Measurements from ENCODE around the gene PCDHB12. TPM values are rescaled to one million over a fixed set of nuclear protein-coding genes. Genes with fewer than 3 reads are reported as not detected.

PCDHB12 gene
- total and polyA plus RNA-seq, 9 of the 15 experiments (the other 6 are each of a cell fraction or from before 2014, with no cell fraction given), result not detected

DNA sequence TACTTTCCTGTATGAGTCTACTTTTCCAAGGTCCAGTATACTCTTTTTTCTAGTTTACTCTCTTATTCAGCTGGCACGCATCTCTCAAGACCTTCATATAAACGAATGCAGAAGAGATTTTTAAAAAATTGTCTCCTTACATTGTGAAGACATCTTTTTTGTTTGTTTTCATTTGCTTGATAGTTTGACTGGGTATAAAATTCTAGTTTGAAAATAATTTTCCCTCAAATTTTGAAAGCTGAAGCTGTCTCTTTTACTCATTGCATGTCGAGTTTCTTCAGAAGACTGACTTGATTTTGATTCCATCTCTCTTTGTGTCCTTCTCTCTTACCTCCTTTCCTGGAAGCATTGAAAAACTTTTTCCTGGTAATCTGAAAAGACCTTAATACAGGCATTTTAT lies 12.2 kb upstream of the PCDHB12 start:
- WGBS (ENCODE audit: insufficient coverage, low coverage, missing lambda C conversion rate), result 0% methylated on average over 3 of the region's 3 CpGs
- CTCF ChIA-PET (ENCODE audit: low intra/inter-chr PET ratio), result no interaction called here

DNA sequence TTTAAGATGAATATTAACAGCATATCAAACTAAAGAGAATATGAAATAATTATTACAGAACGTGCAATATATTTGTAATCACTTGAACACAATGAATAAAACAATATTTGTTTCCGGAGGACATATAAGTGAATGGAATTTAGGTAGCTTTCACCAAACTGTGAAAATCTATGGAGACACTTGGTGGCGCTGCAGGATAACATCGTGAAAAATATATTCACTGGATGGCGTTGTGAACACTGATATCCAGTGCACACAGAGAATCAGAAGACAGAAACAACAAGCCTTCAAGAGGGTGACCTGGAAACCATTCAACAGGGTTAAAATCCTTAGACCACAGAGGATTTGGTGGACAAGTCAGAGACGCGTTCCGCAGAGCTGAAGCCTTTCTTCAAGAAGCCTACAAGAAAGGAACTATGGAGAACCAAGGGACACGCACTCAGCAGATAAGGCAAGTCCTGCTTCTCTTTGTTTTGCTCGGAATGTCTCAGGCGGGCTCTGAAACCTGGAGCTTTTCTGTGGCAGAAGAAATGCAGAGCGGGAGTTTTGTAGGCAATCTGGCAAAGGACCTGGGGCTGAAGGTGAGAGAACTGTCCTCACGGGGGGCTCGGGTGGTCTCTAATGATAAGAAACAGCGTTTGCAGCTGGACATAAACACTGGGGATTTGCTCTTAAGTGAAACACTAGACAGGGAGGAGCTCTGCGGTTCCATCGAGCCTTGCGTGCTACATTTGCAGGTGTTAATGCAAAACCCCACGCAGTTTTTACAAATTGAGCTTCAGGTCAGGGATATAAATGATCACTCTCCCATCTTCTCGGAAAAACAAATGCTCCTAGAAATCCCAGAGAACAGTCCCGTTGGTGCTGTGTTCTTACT lies 8.9 kb upstream of the PCDHB12 start, which contains the start of gene PCDHB11:
TSS of gene PCDHB11 (plus strand) at position 269 of the 877 bp plus-strand sequence. CDS start at position 417, 148 bp downstream.
- Histone ChIP-seq H3K9me3 (replicated peaks; ENCODE audit: control insufficient read depth, insufficient read depth, low read depth, low read length) (no peaks in the 10 kb centered on the region), H3K79me2 (ENCODE audit: control insufficient read depth, insufficient read depth, low read length) (no peaks in the 10 kb centered on the region), H3K9me1 (ENCODE audit: control insufficient read depth, insufficient read depth, low read length) (no peaks in the 10 kb centered on the region), H2AFZ (ENCODE audit: low read depth, low read length) (no peak within 1 kb of the TSS), H4K20me1 (replicated peaks; ENCODE audit: control insufficient read depth, insufficient read depth, low read length) (no peaks in the 10 kb centered on the region), H3K36me3 (ENCODE audit: control insufficient read depth, insufficient read depth, low read length) (no peaks in the 10 kb centered on the region), H3K27ac (ENCODE audit: extremely low read depth, low read depth, low read length) (no peak within 1 kb of the TSS), H3K27me3 (ENCODE audit: control insufficient read depth in 2 of 2, insufficient read depth in 2 of 2, low read length in 2 of 2) (no peaks in the 10 kb centered on the region), H3K4me1 (replicated peaks in 1 of 2; ENCODE audit: control insufficient read depth in 2 of 2, insufficient read depth in 2 of 2, low read length in 2 of 2) (no peaks in the 10 kb centered on the region), H3K4me3 (no peak within 1 kb of the TSS), H3K9ac (ENCODE audit: insufficient read depth in 1 of 2, low read depth in 2 of 2, low read length in 2 of 2) (no peak within 1 kb of the TSS), H3K4me2 (ENCODE audit: insufficient read depth, low read length) (no peak within 1 kb of the TSS)
- DNase-seq (ENCODE audit: extremely low read depth in 1 of 4, low spot score in 3 of 4), result peak in 1 of 4 experiments; percentile 4
- intact Hi-C loops (cut with micrococcal nuclease), result no loop called here
- no peak for FAIRE-seq
- in situ Hi-C loops (cut with MboI), result loop anchor here (25.0 kb wide), 1 partner anchor 938 kb away; no protein-coding TSS in a partner anchor
- no TSS peak for BruUV-seq (replicated peaks)
- ChIA-PET POLR2A (no interaction called here), CTCF (ENCODE audit: low intra/inter-chr PET ratio) (interaction anchor here (0.6 to 1.1 kb wide), 2 partner anchors 365 to 679 kb away, joined by 3 read pairs; partner anchors contain the start of gene PCDH1)
- TF ChIP-seq KAT7 (CRISPR knock-in tag; IDR thresholded peaks at IDR 0.05; ENCODE audit: borderline replicate concordance) (no peak), MTA1 (IDR thresholded peaks at IDR 0.05; ENCODE audit: borderline replicate concordance) (no peak), KDM5B (IDR thresholded peaks at IDR 0.05; ENCODE audit: insufficient replicate concordance, low read depth, low read length) (no peak), POLR2AphosphoS2 (IDR thresholded peaks at IDR 0.05; ENCODE audit: low read length) (no peak), HMG20B (CRISPR knock-in tag; IDR thresholded peaks at IDR 0.05) (no peak), MBD2 (IDR thresholded peaks at IDR 0.05; ENCODE audit: borderline replicate concordance, low read depth) (no peak)
- TF ChIP-seq, protein P1, sequence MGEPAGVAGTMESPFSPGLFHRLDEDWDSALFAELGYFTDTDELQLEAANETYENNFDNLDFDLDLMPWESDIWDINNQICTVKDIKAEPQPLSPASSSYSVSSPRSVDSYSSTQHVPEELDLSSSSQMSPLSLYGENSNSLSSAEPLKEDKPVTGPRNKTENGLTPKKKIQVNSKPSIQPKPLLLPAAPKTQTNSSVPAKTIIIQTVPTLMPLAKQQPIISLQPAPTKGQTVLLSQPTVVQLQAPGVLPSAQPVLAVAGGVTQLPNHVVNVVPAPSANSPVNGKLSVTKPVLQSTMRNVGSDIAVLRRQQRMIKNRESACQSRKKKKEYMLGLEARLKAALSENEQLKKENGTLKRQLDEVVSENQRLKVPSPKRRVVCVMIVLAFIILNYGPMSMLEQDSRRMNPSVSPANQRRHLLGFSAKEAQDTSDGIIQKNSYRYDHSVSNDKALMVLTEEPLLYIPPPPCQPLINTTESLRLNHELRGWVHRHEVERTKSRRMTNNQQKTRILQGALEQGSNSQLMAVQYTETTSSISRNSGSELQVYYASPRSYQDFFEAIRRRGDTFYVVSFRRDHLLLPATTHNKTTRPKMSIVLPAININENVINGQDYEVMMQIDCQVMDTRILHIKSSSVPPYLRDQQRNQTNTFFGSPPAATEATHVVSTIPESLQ (CRISPR knock-in tag; IDR thresholded peaks at IDR 0.05), result no peak
- TF ChIP-seq, protein P2, sequence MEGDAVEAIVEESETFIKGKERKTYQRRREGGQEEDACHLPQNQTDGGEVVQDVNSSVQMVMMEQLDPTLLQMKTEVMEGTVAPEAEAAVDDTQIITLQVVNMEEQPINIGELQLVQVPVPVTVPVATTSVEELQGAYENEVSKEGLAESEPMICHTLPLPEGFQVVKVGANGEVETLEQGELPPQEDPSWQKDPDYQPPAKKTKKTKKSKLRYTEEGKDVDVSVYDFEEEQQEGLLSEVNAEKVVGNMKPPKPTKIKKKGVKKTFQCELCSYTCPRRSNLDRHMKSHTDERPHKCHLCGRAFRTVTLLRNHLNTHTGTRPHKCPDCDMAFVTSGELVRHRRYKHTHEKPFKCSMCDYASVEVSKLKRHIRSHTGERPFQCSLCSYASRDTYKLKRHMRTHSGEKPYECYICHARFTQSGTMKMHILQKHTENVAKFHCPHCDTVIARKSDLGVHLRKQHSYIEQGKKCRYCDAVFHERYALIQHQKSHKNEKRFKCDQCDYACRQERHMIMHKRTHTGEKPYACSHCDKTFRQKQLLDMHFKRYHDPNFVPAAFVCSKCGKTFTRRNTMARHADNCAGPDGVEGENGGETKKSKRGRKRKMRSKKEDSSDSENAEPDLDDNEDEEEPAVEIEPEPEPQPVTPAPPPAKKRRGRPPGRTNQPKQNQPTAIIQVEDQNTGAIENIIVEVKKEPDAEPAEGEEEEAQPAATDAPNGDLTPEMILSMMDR (IDR thresholded peaks at IDR 0.05 in 2 of 3, conservative IDR thresholded peaks at IDR 0.05 in 1 of 3; ENCODE audit: insufficient read depth in 2 of 3, low read depth in 1 of 3, low read length in 3 of 3), result peak; percentile 22 to 42 (median 26); a peak in 3 of 6 replicates
- WGBS (ENCODE audit: insufficient coverage, low coverage, missing lambda C conversion rate), result 1% methylated on average over 21 of the region's 21 CpGs
- ATAC-seq, result no peak

More for the DNA sequence above, 12.2 kb upstream of the PCDHB12 start:
- intact Hi-C loops (cut with micrococcal nuclease), result no loop called here
- Histone ChIP-seq H4K20me1 (replicated peaks; ENCODE audit: control insufficient read depth, insufficient read depth, low read length) (no peaks in the 10 kb centered on the region), H3K9me1 (ENCODE audit: control insufficient read depth, insufficient read depth, low read length) (no peaks in the 10 kb centered on the region), H3K36me3 (ENCODE audit: control insufficient read depth, insufficient read depth, low read length) (no peaks in the 10 kb centered on the region), H3K4me2 (ENCODE audit: insufficient read depth, low read length) (no peak overlapping the region), H3K4me3 (no peak overlapping the region), H3K27me3 (ENCODE audit: control insufficient read depth in 2 of 2, insufficient read depth in 2 of 2, low read length in 2 of 2) (no peaks in the 10 kb centered on the region), H3K9me3 (replicated peaks; ENCODE audit: control insufficient read depth, insufficient read depth, low read depth, low read length) (no peaks in the 10 kb centered on the region), H3K9ac (ENCODE audit: insufficient read depth in 1 of 2, low read depth in 2 of 2, low read length in 2 of 2) (no peak overlapping the region), H3K79me2 (ENCODE audit: control insufficient read depth, insufficient read depth, low read length) (no peaks in the 10 kb centered on the region), H3K4me1 (replicated peaks in 1 of 2; ENCODE audit: control insufficient read depth in 2 of 2, insufficient read depth in 2 of 2, low read length in 2 of 2) (no peaks in the 10 kb centered on the region), H2AFZ (ENCODE audit: low read depth, low read length) (no peak overlapping the region), H3K27ac (ENCODE audit: extremely low read depth, low read depth, low read length) (no peak overlapping the region)
- ATAC-seq (no peak), DNase-seq (ENCODE audit: extremely low read depth in 1 of 4, low spot score in 3 of 4) (no peak), FAIRE-seq (no peak)
- peak; percentile 73; the same call in 1 of the 2 replicates for TF ChIP-seq ZFP1 (CRISPR knock-in tag; IDR thresholded peaks at IDR 0.05)
- no peak for TF ChIP-seq CCAR2 (IDR thresholded peaks at IDR 0.05; ENCODE audit: low read depth, low read length)
- POLR2A ChIA-PET, result interaction anchor here (0.6 to 1.0 kb wide), 2 partner anchors 47 to 65 kb away, joined by 3 read pairs; no protein-coding TSS in a partner anchor
- in situ Hi-C loops (cut with MboI), result no loop called here
- no TSS peak for BruUV-seq (replicated peaks)
